C4-2B (cell line): ENCODE data around the gene RANBP17.
"Not testable (repeated sequence)": the region's sequence is repeated elsewhere in the genome, so short reads cannot be mapped to it uniquely, and the experiment has no call there.

Source experiments
- H3K27ac ChIP-seq: fragments of 450-650 bp; 2 replicates; pipeline ENCODE4 v1.5.1; 2017
- CTCF ChIP-seq: fragments of 450-650 bp; conservative IDR thresholded peaks from 2 replicates; pipeline ENCODE4 v1.5.1; 2017; ENCODE audit warnings: mild to moderate bottlenecking
- ZFX ChIP-seq: fragments of 450-650 bp; IDR thresholded peaks from 2 replicates; pipeline ENCODE4 v1.6.1; 2017

RANBP17 gene

GRCh38 chr5:170913573-170913972 is 51.8 kb downstream of the RANBP17 start:
- no peak overlapping the region for H3K27ac ChIP-seq
- TF ChIP-seq CTCF (no peak), ZFX (no peak)

GRCh38 chr5:170917113-170917512 is 55.3 kb downstream of the RANBP17 start:
- no peak for TF ChIP-seq ZFX
- peak; percentile 37 for TF ChIP-seq CTCF
- no peak overlapping the region for H3K27ac ChIP-seq

GRCh38 chr5:170920196-170920595 is 58.4 kb downstream of the RANBP17 start:
- H3K27ac ChIP-seq, result no peak overlapping the region
- TF ChIP-seq CTCF (no peak), ZFX (no peak)

GRCh38 chr5:170922331-170922730 is 60.5 kb downstream of the RANBP17 start:
- not testable (repeated sequence) for H3K27ac ChIP-seq

GRCh38 chr5:170923910-170924620 is 62.2 kb downstream of the RANBP17 start:
- TF ChIP-seq ZFX, result no peak
- no peak for TF ChIP-seq CTCF
- no peak overlapping the region for H3K27ac ChIP-seq

GRCh38 chr5:170935534-170936218 is 73.9 kb downstream of the RANBP17 start:
- H3K27ac ChIP-seq, result not testable (repeated sequence)

GRCh38 chr5:170937072-170937471 is 75.3 kb downstream of the RANBP17 start:
- TF ChIP-seq CTCF, result no peak
- no peak for TF ChIP-seq ZFX
- no peak overlapping the region for H3K27ac ChIP-seq

GRCh38 chr5:170937914-170938313 is 76.1 kb downstream of the RANBP17 start:
- no peak for TF ChIP-seq ZFX
- no peak overlapping the region for H3K27ac ChIP-seq

GRCh38 chr5:170939178-170939577 is 77.4 kb downstream of the RANBP17 start:
- TF ChIP-seq CTCF (no peak), ZFX (no peak)
- H3K27ac ChIP-seq, result no peak overlapping the region
